K562 (cell line): ENCODE measurements around the gene TSG101. TPM values are rescaled to one million over a fixed set of nuclear protein-coding genes. Genes with fewer than 3 reads are reported as not detected.

ENCODE experiments used
- ARHGAP35 ChIP-seq: fragments of 450-650 bp; IDR thresholded peaks from 2 replicates; pipeline ENCODE4 v1.6.1; 2018; ENCODE audit not compliant: partially characterized antibody
- CBFA2T3 ChIP-seq: fragments of 450-650 bp; IDR thresholded peaks from 2 replicates; pipeline ENCODE4 v1.6.1; 2017
- CCNT2 ChIP-seq: IDR thresholded peaks from 2 replicates; pipeline ENCODE4 v1.6.1; 2011; ENCODE audit warnings: borderline replicate concordance, low read depth, mild to moderate bottlenecking, moderate library complexity, mixed read lengths, low read length; ENCODE audit not compliant: insufficient read length; ENCODE audit errors: extremely low read depth
- ETS1 ChIP-seq: conservative IDR thresholded peaks from 2 replicates; pipeline ENCODE4 v1.6.1; 2011; ENCODE audit warnings: low read depth, mild to moderate bottlenecking, low read length; ENCODE audit not compliant: control insufficient read depth
- ETS2 ChIP-seq: IDR thresholded peaks from 2 replicates; pipeline ENCODE4 v1.6.1; 2016; ENCODE audit warnings: borderline replicate concordance, missing genetic modification characterization, mild to moderate bottlenecking, moderate library complexity, missing compliant biosample characterization; ENCODE audit not compliant: poor library complexity, severe bottlenecking
- FIP1L1 ChIP-seq: fragments of 200-400 bp; formaldehyde crosslinking; IDR thresholded peaks from 2 replicates; pipeline ENCODE4 v1.6.1; 2018; ENCODE audit warnings: mild to moderate bottlenecking, low read depth, low read length; ENCODE audit not compliant: poor library complexity, severe bottlenecking
- HMG20B ChIP-seq: fragments of 250-450 bp; sonication (Bioruptor Pico); IDR thresholded peaks from 2 replicates; pipeline ENCODE4 v1.5.0; 2021; ENCODE audit warnings: mild to moderate bottlenecking
- HMGXB4 ChIP-seq: sonication (generic); formaldehyde crosslinking; IDR thresholded peaks from 2 replicates; pipeline ENCODE4 v1.8.1; 2023; ENCODE audit warnings: mild to moderate bottlenecking, missing genetic modification reagents
- IFI16 ChIP-seq: fragments of 250-450 bp; sonication (Bioruptor Pico); IDR thresholded peaks from 2 replicates; pipeline ENCODE4 v2.1.2; 2022; ENCODE audit warnings: mild to moderate bottlenecking, inconsistent platforms
- JUN ChIP-seq, 2 experiments: sonication (generic) in 1 of 2; formaldehyde crosslinking in 1 of 2; IDR thresholded peaks; 2 replicates each; pipeline versions ENCODE4 v1.6.1 to v1.8.0; 2012 to 2022; ENCODE audit warnings: borderline replicate concordance in 2 of 2, mild to moderate bottlenecking in 2 of 2, improper control_type of control experiment in 1 of 2, low read depth in 1 of 2, low read length in 1 of 2, missing genetic modification reagents in 1 of 2
- LCOR ChIP-seq: sonication (generic); formaldehyde crosslinking; IDR thresholded peaks from 2 replicates; pipeline ENCODE4 v1.8.0; 2022; ENCODE audit warnings: mild to moderate bottlenecking, missing genetic modification reagents
- MAFK ChIP-seq: IDR thresholded peaks from 2 replicates; pipeline ENCODE4 v1.6.1; 2011; ENCODE audit warnings: low read length, improper control_type of control experiment
- MEIS2 ChIP-seq: fragments of 450-650 bp; IDR thresholded peaks from 2 replicates; pipeline ENCODE4 v1.6.1; 2014; ENCODE audit warnings: mild to moderate bottlenecking; ENCODE audit not compliant: partially characterized antibody
- NFXL1 ChIP-seq: fragments of 450-650 bp; formaldehyde crosslinking; IDR thresholded peaks from 2 replicates; pipeline ENCODE4 v1.4.0; 2021; ENCODE audit warnings: mild to moderate bottlenecking
- PHF8 ChIP-seq: fragments of 200-600 bp; sonication (generic); IDR thresholded peaks from 2 replicates; pipeline ENCODE4 v1.6.1; 2012; ENCODE audit warnings: mixed run types, mild to moderate bottlenecking, inconsistent platforms, low read length, moderate library complexity, borderline replicate concordance
- RNF2 ChIP-seq: sonication (generic); IDR thresholded peaks from 2 replicates; pipeline ENCODE4 v1.6.1; 2016
- RUNX1 ChIP-seq: sonication (generic); IDR thresholded peaks from 2 replicates; pipeline ENCODE4 v1.6.1; 2016; ENCODE audit warnings: antibody characterized with exemption, low read depth
- THAP7 ChIP-seq: fragments of 250-450 bp; sonication (Bioruptor Pico); IDR thresholded peaks from 2 replicates; pipeline ENCODE4 v1.5.0; 2021
- U2AF2 ChIP-seq: fragments of 200-400 bp; formaldehyde crosslinking; optimal IDR thresholded peaks from 2 replicates; pipeline ENCODE3; 2017; ENCODE audit warnings: low read depth, mild to moderate bottlenecking, low read length
- ZNF121 ChIP-seq: sonication (generic); formaldehyde crosslinking; conservative IDR thresholded peaks from 2 replicates; pipeline ENCODE4 v1.8.0; 2022; ENCODE audit warnings: missing genetic modification reagents
- ZNF24 ChIP-seq: fragments of 450-650 bp; IDR thresholded peaks from 2 replicates; pipeline ENCODE4 v1.6.1; 2016
- ZNF395 ChIP-seq: fragments of 200-800 bp; sonication (Bioruptor generic); IDR thresholded peaks from 2 replicates; pipeline ENCODE4 v1.6.1; 2017; ENCODE audit warnings: missing genetic modification characterization, missing compliant biosample characterization
- ZNF436 ChIP-seq: fragments of 250-450, 450-650 bp; sonication (Bioruptor Pico); formaldehyde crosslinking; IDR thresholded peaks from 2 replicates; pipeline ENCODE4 v1.7.0; 2020; ENCODE audit warnings: mild to moderate bottlenecking
- ZNF561 ChIP-seq: fragments of 450-650 bp; formaldehyde crosslinking; conservative IDR thresholded peaks from 2 replicates; pipeline ENCODE4 v1.4.0; 2020; ENCODE audit warnings: mild to moderate bottlenecking, moderate library complexity
- polyA plus RNA-seq, 8 experiments: library from polyadenylated mRNA; depleted of rRNA in 4 of 8; stranded (reverse) in 5 of 8; unstranded in 3 of 8; fragments of >200 nt; fragmentation: Nextera tagmentation in 2 of 8; fragmentation: Illumina TruSeq in 1 of 8; extraction: Ambion mirVana in 2 of 8; extraction: Trizol in 1 of 8; gene quantifications; 2 replicates each; pipeline versions ENCODE4 v1.2.1 to v1.2.3, GENCODE V29; 2011 to 2014; ENCODE audit warnings: inconsistent platforms in 1 of 8, missing spikeins in 1 of 8
- total RNA-seq, 7 experiments: library from RNA; depleted of rRNA in 6 of 7; stranded (reverse); fragments of >200 nt in 6 of 7; fragmentation: Illumina TruSeq in 2 of 7; extraction: Trizol in 2 of 7; gene quantifications; 2 replicates each; pipeline versions ENCODE4 v1.2.1 to v1.2.3, GENCODE V29; 2011 to 2021; ENCODE audit warnings: low replicate concordance in 1 of 7

TSG101 gene
- total and polyA plus RNA-seq, 9 of the 15 experiments (the other 6 are each of a cell fraction or from before 2014, with no cell fraction given) = 24.6 to 141 (median 60.0) TPM

- peak; percentile 44 for TF ChIP-seq FIP1L1
- TF ChIP-seq ZNF395 (CRISPR knock-in tag) = peak; percentile 87; the same call in 1 of the 2 replicates
- TF ChIP-seq CBFA2T3 = no peak
- TF ChIP-seq RNF2 = 0 out of 2 replicates have a peak, but pooled peaks have one; percentile 12
- TF ChIP-seq U2AF2 = no peak
- TF ChIP-seq RUNX1 = peak; percentile 76; the same call in 1 of the 2 replicates
- TF ChIP-seq ZNF121 (CRISPR knock-in tag) = no peak
- TF ChIP-seq NFXL1 (CRISPR knock-in tag) = no peak
- no peak for TF ChIP-seq HMGXB4 (CRISPR knock-in tag)
- TF ChIP-seq ETS2 (tag) = no peak
- no peak for TF ChIP-seq HMG20B (CRISPR knock-in tag)
- TF ChIP-seq ZNF436 (CRISPR knock-in tag) = no peak
- TF ChIP-seq ZNF561 (CRISPR knock-in tag) = no peak
- TF ChIP-seq IFI16 (CRISPR knock-in tag) = no peak
- no peak for TF ChIP-seq ZNF24
- peak; percentile 97 for TF ChIP-seq PHF8
- peak; percentile 85 for TF ChIP-seq ETS1
- TF ChIP-seq THAP7 (CRISPR knock-in tag) = no peak
- peak; percentile 61 for TF ChIP-seq CCNT2
- TF ChIP-seq LCOR (CRISPR knock-in tag) = no peak; the same call in 1 of the 2 replicates
- no peak; the same call in 1 of the 2 replicates for TF ChIP-seq JUN (IDR thresholded peaks at IDR 0.05; ENCODE audit: borderline replicate concordance, low read depth, low read length)
- no peak for TF ChIP-seq JUN (CRISPR knock-in tag; IDR thresholded peaks at IDR 0.05; ENCODE audit: borderline replicate concordance)
- no peak for TF ChIP-seq ARHGAP35
- TF ChIP-seq MEIS2 = peak; percentile 80
- TF ChIP-seq MAFK = no peak
These were observed at the start of gene TSG101 (continued) for GRCh38 chr11:18526521-18527296.
